PC-3 (cell line): ENCODE measurements around the gene ORM2. TPM values are rescaled to one million over a fixed set of nuclear protein-coding genes. Genes with fewer than 3 reads are reported as not detected.

Source experiments
- ATAC-seq: fragments of 200-7000 bp; cut with Tn5 transposase; 2 replicates; pipeline ENCODE4 v1.9.1; 2020; ENCODE audit warnings: mild to moderate bottlenecking, moderate library complexity
- BruUV-seq: library from RNA; stranded (reverse); fragments of 400-500 nt; replicated peaks from 2 replicates; lab custom pipeline; 2021; lab: Mats Ljungman, UMichigan
- CTCF ChIA-PET: fragments of 300-600 bp; sonication (Branson Sonifier 250); formaldehyde crosslinking; loops from one replicate; lab custom pipeline; 2022; ENCODE audit warnings: antibody characterized with exemption; lab: Charles Lee
- POLR2A ChIA-PET: fragments of 300-600 bp; sonication (Branson Sonifier 250); formaldehyde crosslinking; loops from one replicate; lab custom pipeline; 2022; ENCODE audit warnings: antibody characterized with exemption; ENCODE audit not compliant: unreplicated experiment; lab: Charles Lee
- DNase-seq: peaks from one replicate; pipeline ENCODE4 v3.0.0-alpha.2; 2015
- H2AFZ ChIP-seq: fragments of 300-600 bp; sonication (generic); 2 replicates; pipeline ENCODE4 v1.6.0; 2016; ENCODE audit warnings: antibody characterized with exemption, low read length
- H3F3A ChIP-seq: fragments of 300-600 bp; sonication (generic); one replicate; pipeline ENCODE4 v1.6.0; 2017; ENCODE audit warnings: antibody characterized with exemption, low read length, control low read depth, mild to moderate bottlenecking; ENCODE audit not compliant: unreplicated experiment
- H3K27ac ChIP-seq: fragments of 300-600 bp; sonication (generic); 2 replicates; pipeline ENCODE4 v1.5.1; 2016; ENCODE audit warnings: mild to moderate bottlenecking, low read length
- H3K27me3 ChIP-seq: fragments of 300-600 bp; sonication (generic); 2 replicates; pipeline ENCODE4 v1.6.1; 2016; ENCODE audit warnings: low read length, mixed read lengths
- H3K36me3 ChIP-seq: fragments of 300-600 bp; sonication (generic); 2 replicates; pipeline ENCODE4 v1.6.1; 2016; ENCODE audit warnings: low read depth, mixed run types, low read length, mixed read lengths
- H3K4me1 ChIP-seq: fragments of 300-600 bp; sonication (generic); 2 replicates; pipeline ENCODE4 v1.5.1; 2016; ENCODE audit warnings: low read length; ENCODE audit not compliant: insufficient read depth
- H3K4me2 ChIP-seq: fragments of 300-600 bp; sonication (generic); 2 replicates; pipeline ENCODE4 v1.6.0; 2016; ENCODE audit warnings: low read length
- H3K4me3 ChIP-seq: fragments of 300-600 bp; sonication (generic); 2 replicates; pipeline ENCODE4 v1.5.1; 2016; ENCODE audit warnings: mild to moderate bottlenecking, low read length, mixed read lengths
- H3K79me2 ChIP-seq: fragments of 300-600 bp; sonication (generic); 2 replicates; pipeline ENCODE4 v1.6.1; 2017; ENCODE audit warnings: low read length, mixed read lengths
- H3K9ac ChIP-seq: fragments of 300-600 bp; sonication (generic); 2 replicates; pipeline ENCODE4 v1.6.0; 2016; ENCODE audit warnings: mild to moderate bottlenecking, low read length
- H3K9me2 ChIP-seq: fragments of 300-600 bp; sonication (generic); replicated peaks from 2 replicates; pipeline ENCODE4 v1.6.1; 2016; ENCODE audit warnings: mixed run types, low read length, mixed read lengths
- H3K9me3 ChIP-seq: fragments of 300-600 bp; sonication (generic); 2 replicates; pipeline ENCODE4 v1.6.1; 2016; ENCODE audit warnings: low read length, mixed read lengths
- H4K20me1 ChIP-seq: fragments of 300-600 bp; sonication (generic); 2 replicates; pipeline ENCODE4 v1.6.1; 2016; ENCODE audit warnings: low read length, mixed read lengths
- EZH2 ChIP-seq: fragments of 300-600 bp; sonication (generic); IDR thresholded peaks from one replicate; pipeline ENCODE4 v1.6.1; 2017; ENCODE audit warnings: antibody characterized with exemption, mild to moderate bottlenecking, low read length; ENCODE audit not compliant: unreplicated experiment
- EZH2phosphoT487 ChIP-seq: fragments of 300-600 bp; sonication (generic); IDR thresholded peaks from 2 replicates; pipeline ENCODE4 v1.6.1; 2018; ENCODE audit warnings: mild to moderate bottlenecking, antibody characterized with exemption, low read length, borderline replicate concordance
- intact Hi-C: fragments of 100-400 bp; cut with micrococcal nuclease; formaldehyde crosslinking; loops from 2 replicates; pipeline ENCODE4 v1.9.0; 2023
- total RNA-seq: library from RNA; depleted of rRNA; stranded (reverse); fragments of >200 nt; gene quantifications from 2 replicates; pipeline ENCODE4 v1.2.3, GENCODE V29; 2014
- TF ChIP-seq, protein P1 (sequence below): fragments of 300-600 bp; sonication (generic); conservative IDR thresholded peaks from 2 replicates; pipeline ENCODE4 v1.5.1; 2017; ENCODE audit warnings: antibody characterized with exemption, low read depth, mild to moderate bottlenecking, low read length

The ORM2 gene
- total RNA-seq, 1 experiment from 2014 or later = not detected

GRCh38 chr9:114373960-114374730 lies 44.5 kb downstream of the ORM2 start:
- no TSS peak for BruUV-seq
- CTCF ChIA-PET = interaction anchor here (0.6 kb wide), 1 partner anchor 29 kb away, joined by 3 read pairs; no protein-coding TSS in a partner anchor
- Histone ChIP-seq H3K9me3 (no peaks in the 10 kb centered on the region), H3F3A (no peaks in the 10 kb centered on the region), H3K27ac (no peak overlapping the region), H3K9me2 (no peaks in the 10 kb centered on the region), H4K20me1 (no peaks in the 10 kb centered on the region), H3K27me3 (no peaks in the 10 kb centered on the region), H3K4me1 (peaks cover 25% of the 10 kb centered on the region), H2AFZ (no peak overlapping the region), H3K4me2 (no peak overlapping the region), H3K4me3 (no peak overlapping the region), H3K36me3 (no peaks in the 10 kb centered on the region; the same call in 1 of the 2 replicates), H3K79me2 (no peaks in the 10 kb centered on the region), H3K9ac (no peak overlapping the region)
- intact Hi-C loops = no loop called here
- no peak for ATAC-seq
- no peak for DNase-seq
- TF ChIP-seq EZH2phosphoT487 = no peak
- TF ChIP-seq, protein P1, sequence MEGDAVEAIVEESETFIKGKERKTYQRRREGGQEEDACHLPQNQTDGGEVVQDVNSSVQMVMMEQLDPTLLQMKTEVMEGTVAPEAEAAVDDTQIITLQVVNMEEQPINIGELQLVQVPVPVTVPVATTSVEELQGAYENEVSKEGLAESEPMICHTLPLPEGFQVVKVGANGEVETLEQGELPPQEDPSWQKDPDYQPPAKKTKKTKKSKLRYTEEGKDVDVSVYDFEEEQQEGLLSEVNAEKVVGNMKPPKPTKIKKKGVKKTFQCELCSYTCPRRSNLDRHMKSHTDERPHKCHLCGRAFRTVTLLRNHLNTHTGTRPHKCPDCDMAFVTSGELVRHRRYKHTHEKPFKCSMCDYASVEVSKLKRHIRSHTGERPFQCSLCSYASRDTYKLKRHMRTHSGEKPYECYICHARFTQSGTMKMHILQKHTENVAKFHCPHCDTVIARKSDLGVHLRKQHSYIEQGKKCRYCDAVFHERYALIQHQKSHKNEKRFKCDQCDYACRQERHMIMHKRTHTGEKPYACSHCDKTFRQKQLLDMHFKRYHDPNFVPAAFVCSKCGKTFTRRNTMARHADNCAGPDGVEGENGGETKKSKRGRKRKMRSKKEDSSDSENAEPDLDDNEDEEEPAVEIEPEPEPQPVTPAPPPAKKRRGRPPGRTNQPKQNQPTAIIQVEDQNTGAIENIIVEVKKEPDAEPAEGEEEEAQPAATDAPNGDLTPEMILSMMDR = no peak
- TF ChIP-seq EZH2 = no peak
- POLR2A ChIA-PET = no interaction called here

DNA sequence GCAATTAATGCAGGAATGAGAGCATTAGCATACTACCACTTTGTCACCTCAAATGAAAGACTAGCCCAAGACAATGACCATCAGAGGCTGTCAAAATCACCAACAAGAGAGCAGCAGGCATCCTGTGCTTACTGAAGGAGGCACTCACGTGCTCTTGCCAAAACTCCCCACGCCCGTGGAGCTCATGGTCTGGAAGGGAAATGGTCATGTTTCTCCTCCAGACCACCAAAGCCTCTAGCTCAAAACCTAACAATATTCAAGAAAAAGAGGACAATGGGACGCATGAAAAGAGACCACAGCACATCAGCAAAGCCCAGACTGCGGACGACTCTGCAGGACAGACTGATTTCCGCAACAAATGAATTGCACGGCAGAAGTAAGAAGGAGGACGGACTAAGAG lies 45.3 kb downstream of the ORM2 start:
- H3K4me2 ChIP-seq = no peak overlapping the region
- no peaks in the 10 kb centered on the region for H3K27me3 ChIP-seq
- H3F3A ChIP-seq = no peaks in the 10 kb centered on the region
- TF ChIP-seq, protein P1 = no peak
- no peak for TF ChIP-seq EZH2phosphoT487
- no peak for TF ChIP-seq EZH2
- H4K20me1 ChIP-seq = no peaks in the 10 kb centered on the region
- peaks cover 25% of the 10 kb centered on the region for H3K4me1 ChIP-seq
- no peak overlapping the region for H3K4me3 ChIP-seq
- intact Hi-C loops = no loop called here
- no peak overlapping the region for H3K9ac ChIP-seq
- ChIA-PET POLR2A (no interaction called here), CTCF (interaction anchor here (0.6 kb wide), 1 partner anchor 28 kb away, joined by 3 read pairs; no protein-coding TSS in a partner anchor)
- no peak overlapping the region for H3K27ac ChIP-seq
- H3K36me3 ChIP-seq = no peaks in the 10 kb centered on the region; the same call in 1 of the 2 replicates
- no peak overlapping the region for H2AFZ ChIP-seq
- no peak for ATAC-seq
- H3K9me2 ChIP-seq = no peaks in the 10 kb centered on the region
- no peak for DNase-seq
- no peaks in the 10 kb centered on the region for H3K9me3 ChIP-seq
- no peaks in the 10 kb centered on the region for H3K79me2 ChIP-seq
- BruUV-seq = no TSS peak
